Measurements from ENCODE around the gene MAJIN.

MAJIN gene

DNA sequence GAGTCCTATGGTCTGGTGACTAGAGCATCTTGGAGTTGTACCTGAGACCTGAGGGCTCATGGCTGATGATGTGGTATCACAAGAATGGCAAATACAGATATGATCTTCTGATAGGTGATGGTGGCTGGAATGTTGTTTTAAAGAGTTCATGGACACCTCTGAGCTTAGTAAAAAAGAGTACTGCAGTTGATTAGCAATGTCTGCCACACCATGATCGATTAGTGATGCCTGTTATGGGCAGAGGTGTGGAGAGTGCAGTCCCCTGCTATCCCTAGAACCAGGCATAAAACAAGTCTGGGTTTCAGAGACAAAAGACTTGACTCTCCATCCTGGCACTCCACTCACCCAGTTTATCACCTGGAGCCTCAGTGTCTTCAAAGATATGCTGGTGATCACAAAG, 26.2 kb upstream of the MAJIN start:
- H3K9me3 ChIP-seq (ENCODE audit: insufficient read depth, low read length): no peaks in the 10 kb centered on the region
- H4K20me1 ChIP-seq (ENCODE audit: insufficient read depth, low read length): no peaks in the 10 kb centered on the region
- no peak overlapping the region for H3K4me2 ChIP-seq (ENCODE audit: low read length)
- H3K27ac ChIP-seq (ENCODE audit: low read length): no peak overlapping the region
- H3K9ac ChIP-seq (ENCODE audit: low read length): no peak overlapping the region
- peaks cover 7% of the 10 kb centered on the region; the same call in 1 of the 2 replicates for H3K27me3 ChIP-seq (ENCODE audit: low read depth, low read length)
- H3K36me3 ChIP-seq (replicated peaks; ENCODE audit: low read depth, low read length): no peaks in the 10 kb centered on the region
- no peak overlapping the region for H3K4me3 ChIP-seq (ENCODE audit: low read length)
- no peak overlapping the region for H2AFZ ChIP-seq (ENCODE audit: low read depth, low read length)
- peaks cover 10% of the 10 kb centered on the region for H3K4me1 ChIP-seq (ENCODE audit: low read length)
- TF ChIP-seq EZH2phosphoT487 (IDR thresholded peaks at IDR 0.05; ENCODE audit: low read depth) (no peak), CTCF (IDR thresholded peaks at IDR 0.05; ENCODE audit: low read depth, low read length) (no peak)
- no peaks in the 10 kb centered on the region for H3K79me2 ChIP-seq (ENCODE audit: low read length)

DNA sequence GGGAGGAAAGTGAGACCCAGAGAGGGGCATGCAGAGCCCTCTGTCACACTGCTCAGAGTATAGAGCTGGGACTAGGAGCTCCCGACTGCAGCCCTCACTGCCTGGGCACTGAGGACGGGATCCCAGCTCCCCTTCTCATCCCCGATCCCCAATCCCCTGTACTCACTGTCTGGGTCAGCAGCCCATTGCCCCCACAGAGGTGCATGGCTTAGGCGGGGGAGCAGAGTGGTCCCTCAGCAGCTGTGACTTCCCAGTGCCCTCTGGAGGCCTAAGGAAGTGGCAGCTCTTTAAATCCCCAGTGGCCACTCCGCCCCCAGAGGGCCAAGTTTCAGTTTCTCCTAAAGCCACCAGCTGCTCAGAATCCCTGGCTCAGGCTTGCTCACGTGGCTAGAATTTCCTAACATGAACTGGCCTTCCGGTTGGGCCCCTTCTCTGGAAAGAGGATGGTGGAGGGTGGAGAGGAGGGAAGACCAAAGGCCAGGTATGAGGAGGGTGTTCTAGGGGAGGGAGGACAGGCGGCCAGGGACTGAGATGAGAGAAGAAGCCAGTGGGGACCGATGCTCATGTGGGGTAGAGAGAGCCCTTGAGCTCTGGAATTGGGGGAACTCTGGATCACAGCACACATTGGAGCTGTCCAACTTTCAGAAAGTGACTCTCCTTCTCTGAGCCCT, 24.9 kb upstream of the MAJIN start, which contains the start of gene BATF2:
Gene BATF2, minus strand, starts transcription at position 262 of the 671 bp plus-strand sequence. Its CDS starts 57 bp downstream, at position 205.
- H3K27ac ChIP-seq (ENCODE audit: low read length): no peak within 1 kb of the TSS
- H3K4me3 ChIP-seq (ENCODE audit: low read length): peak within 1 kb of the TSS; percentile 25; the same call in 1 of the 2 replicates
- no peaks in the 10 kb centered on the region for H3K79me2 ChIP-seq (ENCODE audit: low read length)
- no peak within 1 kb of the TSS for H3K9ac ChIP-seq (ENCODE audit: low read length)
- no peaks in the 10 kb centered on the region for H4K20me1 ChIP-seq (ENCODE audit: insufficient read depth, low read length)
- peak; percentile 53 for TF ChIP-seq CTCF (IDR thresholded peaks at IDR 0.05; ENCODE audit: low read depth, low read length)
- TF ChIP-seq EZH2phosphoT487 (IDR thresholded peaks at IDR 0.05; ENCODE audit: low read depth): no peak
- H3K36me3 ChIP-seq (replicated peaks; ENCODE audit: low read depth, low read length): no peaks in the 10 kb centered on the region
- peaks cover 7% of the 10 kb centered on the region; the same call in 1 of the 2 replicates for H3K27me3 ChIP-seq (ENCODE audit: low read depth, low read length)
- peak within 1 kb of the TSS; percentile 48 for H2AFZ ChIP-seq (ENCODE audit: low read depth, low read length)
- H3K4me2 ChIP-seq (ENCODE audit: low read length): peak within 1 kb of the TSS; percentile 48
- H3K4me1 ChIP-seq (ENCODE audit: low read length): peaks cover 10% of the 10 kb centered on the region
- no peaks in the 10 kb centered on the region for H3K9me3 ChIP-seq (ENCODE audit: insufficient read depth, low read length)

DNA sequence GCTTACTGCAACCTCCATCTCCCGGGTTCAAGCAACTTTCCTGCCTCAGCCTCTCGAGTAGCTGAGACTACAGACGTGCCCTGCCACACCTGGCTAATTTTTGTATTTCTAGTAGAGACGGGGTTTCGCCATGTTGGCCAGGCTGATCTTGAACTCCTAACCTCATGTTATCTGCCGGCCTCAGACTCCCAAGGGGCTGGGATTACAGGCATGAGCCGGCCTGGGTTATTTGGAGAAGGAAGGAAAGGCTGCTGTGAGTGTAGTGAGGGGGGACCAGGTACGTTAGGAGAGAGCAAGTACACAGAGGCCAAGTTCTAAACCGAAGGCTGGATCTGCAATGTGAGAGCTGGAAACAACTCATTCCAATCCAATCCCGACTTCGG, 24.4 kb upstream of the MAJIN start:
- Histone ChIP-seq H3K4me3 (ENCODE audit: low read length) (peak overlapping the region; percentile 25; the same call in 1 of the 2 replicates), H3K4me2 (ENCODE audit: low read length) (peak overlapping the region; percentile 48), H3K79me2 (ENCODE audit: low read length) (no peaks in the 10 kb centered on the region), H3K9ac (ENCODE audit: low read length) (no peak overlapping the region), H3K9me3 (ENCODE audit: insufficient read depth, low read length) (no peaks in the 10 kb centered on the region), H3K27me3 (ENCODE audit: low read depth, low read length) (peaks cover 7% of the 10 kb centered on the region; the same call in 1 of the 2 replicates), H2AFZ (ENCODE audit: low read depth, low read length) (peak overlapping the region; percentile 48), H4K20me1 (ENCODE audit: insufficient read depth, low read length) (no peaks in the 10 kb centered on the region), H3K36me3 (replicated peaks; ENCODE audit: low read depth, low read length) (no peaks in the 10 kb centered on the region), H3K27ac (ENCODE audit: low read length) (no peak overlapping the region), H3K4me1 (ENCODE audit: low read length) (peaks cover 12% of the 10 kb centered on the region)
- TF ChIP-seq EZH2phosphoT487 (IDR thresholded peaks at IDR 0.05; ENCODE audit: low read depth) (no peak), CTCF (IDR thresholded peaks at IDR 0.05; ENCODE audit: low read depth, low read length) (no peak)

DNA sequence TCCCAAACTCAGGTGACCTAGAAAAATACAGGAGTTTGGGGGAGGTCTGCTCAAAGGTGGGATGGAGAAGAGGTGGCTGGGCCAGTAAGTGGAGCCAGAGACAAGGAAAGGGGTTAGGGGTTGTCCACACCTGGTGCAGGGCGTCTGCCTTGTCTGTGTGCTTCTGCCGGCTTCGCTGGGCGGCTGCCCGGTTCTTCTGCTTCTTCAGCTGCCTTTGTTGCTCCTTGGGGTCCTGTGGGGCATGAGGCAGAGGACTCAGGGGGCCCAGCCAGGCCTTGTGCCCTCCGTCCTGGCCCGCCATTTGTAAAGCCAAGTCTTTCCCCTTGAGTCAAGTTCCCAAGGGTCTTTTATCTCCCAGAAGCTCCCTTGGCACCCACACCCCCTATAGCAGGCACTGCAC, 22.4 kb upstream of the MAJIN start:
- Histone ChIP-seq H3K36me3 (replicated peaks; ENCODE audit: low read depth, low read length) (no peaks in the 10 kb centered on the region), H3K27ac (ENCODE audit: low read length) (no peak overlapping the region), H3K4me2 (ENCODE audit: low read length) (no peak overlapping the region), H2AFZ (ENCODE audit: low read depth, low read length) (no peak overlapping the region), H3K27me3 (ENCODE audit: low read depth, low read length) (peaks cover 7% of the 10 kb centered on the region; the same call in 1 of the 2 replicates), H3K4me1 (ENCODE audit: low read length) (peaks cover 27% of the 10 kb centered on the region), H3K79me2 (ENCODE audit: low read length) (no peaks in the 10 kb centered on the region), H3K9me3 (ENCODE audit: insufficient read depth, low read length) (no peaks in the 10 kb centered on the region), H3K9ac (ENCODE audit: low read length) (no peak overlapping the region), H4K20me1 (ENCODE audit: insufficient read depth, low read length) (no peaks in the 10 kb centered on the region), H3K4me3 (ENCODE audit: low read length) (no peak overlapping the region)
- TF ChIP-seq CTCF (IDR thresholded peaks at IDR 0.05; ENCODE audit: low read depth, low read length) (no peak), EZH2phosphoT487 (IDR thresholded peaks at IDR 0.05; ENCODE audit: low read depth) (no peak)

Measured in OCI-LY3 (cell line).